ENCODE results near the gene EXOC4.

DNA sequence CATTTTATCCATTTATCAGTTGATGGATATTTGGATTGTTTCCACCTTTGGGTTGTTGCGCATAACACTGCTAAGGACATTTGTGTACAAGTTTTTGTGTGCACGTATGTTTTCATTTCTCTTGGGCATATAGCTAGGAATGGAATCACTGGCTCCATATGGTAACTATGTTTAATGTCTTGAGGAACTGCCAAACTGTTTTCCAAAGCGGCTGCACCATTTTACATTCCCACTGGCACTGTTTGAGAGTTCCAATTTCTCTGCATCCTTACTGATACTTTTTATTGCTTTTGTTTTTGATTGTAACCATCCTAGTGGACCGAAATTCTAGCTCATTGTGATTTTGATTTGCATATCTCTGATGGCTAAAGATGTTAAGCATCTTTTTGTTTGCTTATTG lies 118.7 kb downstream of the EXOC4 start:
- TF ChIP-seq SUZ12 (IDR thresholded peaks at IDR 0.05; ENCODE audit: extremely low read depth, insufficient read depth, insufficient read length) (no peak), YY1 (IDR thresholded peaks at IDR 0.05; ENCODE audit: insufficient read depth, insufficient read length) (no peak)

Data from NT2/D1 (cell line).